HEK293 (cell line): ENCODE results near the gene LAMTOR4.
A peak's percentile ranks its signal among the peaks of the same experiment; 100 is the strongest.

ENCODE experiments used
- CTCF ChIP-seq: fragments of 450-650 bp; formaldehyde crosslinking; IDR thresholded peaks from 2 replicates; pipeline ENCODE4 v1.5.1; 2016; ENCODE audit warnings: missing biosample characterization, missing genetic modification characterization
- ELK4 ChIP-seq: IDR thresholded peaks from 2 replicates; pipeline ENCODE4 v1.6.1; 2011; ENCODE audit warnings: mild to moderate bottlenecking, low read depth, low read length, borderline replicate concordance
- GLIS1 ChIP-seq: fragments of 450-650 bp; formaldehyde crosslinking; IDR thresholded peaks from 2 replicates; pipeline ENCODE4 v1.5.1; 2016; ENCODE audit warnings: missing biosample characterization, missing genetic modification characterization
- PRDM1 ChIP-seq: fragments of 450-650 bp; formaldehyde crosslinking; IDR thresholded peaks from 2 replicates; pipeline ENCODE4; 2016; ENCODE audit warnings: missing biosample characterization, missing genetic modification characterization
- RBAK ChIP-seq: fragments of 450-650 bp; formaldehyde crosslinking; IDR thresholded peaks from 2 replicates; pipeline ENCODE4 v1.5.1; 2016; ENCODE audit warnings: missing biosample characterization, missing genetic modification characterization
- SP2 ChIP-seq: fragments of 450-650 bp; formaldehyde crosslinking; IDR thresholded peaks from 2 replicates; pipeline ENCODE4 v1.5.1; 2016; ENCODE audit warnings: missing biosample characterization, missing genetic modification characterization
- ZNF274 ChIP-seq, 2 experiments: fragments of 200-500 bp in 1 of 2; fragments of 450-650 bp in 1 of 2; sonication (Bioruptor generic) in 1 of 2; formaldehyde crosslinking in 1 of 2; IDR thresholded peaks; 2 replicates each; pipeline versions ENCODE4 v1.5.1 to v1.6.1; 2014 to 2016; ENCODE audit warnings: borderline replicate concordance in 1 of 2, inconsistent platforms in 1 of 2, low read length in 1 of 2, missing biosample characterization in 1 of 2, missing genetic modification characterization in 1 of 2
- ZNF324 ChIP-seq: fragments of 450-650 bp; formaldehyde crosslinking; IDR thresholded peaks from 2 replicates; pipeline ENCODE4 v1.5.1; 2016; ENCODE audit warnings: missing biosample characterization, missing genetic modification characterization
- ZNF449 ChIP-seq: fragments of 450-650 bp; formaldehyde crosslinking; IDR thresholded peaks from 2 replicates; pipeline ENCODE4 v1.5.1; 2017; ENCODE audit warnings: missing biosample characterization, mild to moderate bottlenecking, missing genetic modification characterization, moderate library complexity
- ZNF610 ChIP-seq: fragments of 450-650 bp; formaldehyde crosslinking; IDR thresholded peaks from 2 replicates; pipeline ENCODE4 v1.5.1; 2016; ENCODE audit warnings: missing biosample characterization, missing genetic modification characterization, borderline replicate concordance
- ZNF791 ChIP-seq: fragments of 450-650 bp; formaldehyde crosslinking; IDR thresholded peaks from 2 replicates; pipeline ENCODE4 v1.5.1; 2016; ENCODE audit warnings: missing biosample characterization, missing genetic modification characterization

GRCh38 chr7:100177045-100178001 is 28.6 kb downstream of the LAMTOR4 start, which contains the start of the genes GPC2 and STAG3:
- TF ChIP-seq CTCF (tag by site-specific recombination): no peak
- no peak for TF ChIP-seq ZNF449 (tag by site-specific recombination)
- peak; percentile 93 for TF ChIP-seq SP2
- TF ChIP-seq ZNF324 (tag by site-specific recombination): no peak
- no peak for TF ChIP-seq ZNF274 (IDR thresholded peaks at IDR 0.05; ENCODE audit: low read length)
- TF ChIP-seq ZNF274 (tag by site-specific recombination; IDR thresholded peaks at IDR 0.05; ENCODE audit: borderline replicate concordance): no peak
- TF ChIP-seq GLIS1 (tag by site-specific recombination): 0 out of 2 replicates have a peak, but pooled peaks have one; percentile 9
- TF ChIP-seq ELK4: no peak
- no peak for TF ChIP-seq ZNF791 (tag by site-specific recombination)
- no peak for TF ChIP-seq PRDM1 (tag by site-specific recombination)
- TF ChIP-seq RBAK: no peak
- no peak for TF ChIP-seq ZNF610 (tag by site-specific recombination)
